WTC11 (cell line): ENCODE data around the gene MDN1. TPM values are rescaled to one million over a fixed set of nuclear protein-coding genes. Genes with fewer than 3 reads are reported as not detected.

Experiments used
- ATAC-seq: fragments of 200-7000 bp; cut with Tn5 transposase; 2 replicates; pipeline ENCODE4 v1.10.0; 2021; ENCODE audit warnings: mild to moderate bottlenecking, moderate library complexity
- CTCF ChIA-PET: fragments of 300-600 bp; sonication (Branson Sonifier 250); formaldehyde crosslinking; loops from one replicate; lab custom pipeline; 2021; ENCODE audit warnings: antibody characterized with exemption; lab: Charles Lee
- POLR2A ChIA-PET: fragments of 350-600 bp; sonication (Branson Sonifier 250); formaldehyde crosslinking; loops from one replicate; lab custom pipeline; 2021; ENCODE audit warnings: antibody characterized with exemption; lab: Charles Lee
- DNase-seq: peaks from one replicate; pipeline ENCODE4 v3.0.0; 2021; ENCODE audit warnings: low spot score
- H3K27ac Mint-ChIP-seq: 2 replicates; pipeline ENCODE4 v1.8.0; 2021; ENCODE audit warnings: mixed read lengths
- H3K27me3 Mint-ChIP-seq: 2 replicates; pipeline ENCODE4 v1.8.0; 2021; ENCODE audit warnings: low read depth, mild to moderate bottlenecking, moderate library complexity, mixed read lengths
- H3K36me3 Mint-ChIP-seq: 2 replicates; pipeline ENCODE4 v1.8.0; 2021; ENCODE audit warnings: mixed read lengths
- H3K4me1 Mint-ChIP-seq: 2 replicates; pipeline ENCODE4 v1.8.0; 2022; ENCODE audit warnings: mixed read lengths
- H3K4me3 Mint-ChIP-seq: 2 replicates; pipeline ENCODE4 v1.8.0; 2021; ENCODE audit warnings: mild to moderate bottlenecking, moderate library complexity, mixed read lengths
- H3K9me3 Mint-ChIP-seq: 2 replicates; pipeline ENCODE4 v1.8.0; 2021; ENCODE audit warnings: mixed read lengths
- AR ChIP-seq: fragments of 250-450 bp; sonication (Bioruptor Pico); IDR thresholded peaks from 2 replicates; pipeline ENCODE4 v1.9.0; 2021; ENCODE audit warnings: mild to moderate bottlenecking
- CREB1 ChIP-seq: sonication (generic); formaldehyde crosslinking; IDR thresholded peaks from 2 replicates; pipeline ENCODE4 v1.8.0; 2023; ENCODE audit warnings: mild to moderate bottlenecking, missing genetic modification reagents
- FOXJ3 ChIP-seq: sonication (generic); formaldehyde crosslinking; IDR thresholded peaks from 2 replicates; pipeline ENCODE4 v1.9.0; 2021; ENCODE audit warnings: missing genetic modification reagents, mild to moderate bottlenecking, borderline replicate concordance
- FOXK1 ChIP-seq: sonication (generic); formaldehyde crosslinking; IDR thresholded peaks from 2 replicates; pipeline ENCODE4 v1.8.0; 2022; ENCODE audit warnings: mild to moderate bottlenecking, moderate library complexity, missing genetic modification reagents
- FOXP1 ChIP-seq: sonication (generic); formaldehyde crosslinking; IDR thresholded peaks from 2 replicates; pipeline ENCODE4 v1.8.0; 2022; ENCODE audit warnings: missing genetic modification reagents, mild to moderate bottlenecking, moderate library complexity, borderline replicate concordance
- KAT7 ChIP-seq: sonication (generic); formaldehyde crosslinking; IDR thresholded peaks from 2 replicates; pipeline ENCODE4 v1.8.1; 2023; ENCODE audit warnings: missing genetic modification reagents, mild to moderate bottlenecking, borderline replicate concordance
- MAX ChIP-seq: sonication (generic); formaldehyde crosslinking; IDR thresholded peaks from 2 replicates; pipeline ENCODE4 v1.8.0; 2022; ENCODE audit warnings: mild to moderate bottlenecking, missing genetic modification reagents
- RORB ChIP-seq: fragments of 250-450 bp; sonication (Bioruptor Pico); IDR thresholded peaks from 2 replicates; pipeline ENCODE4 v1.9.0; 2021; ENCODE audit warnings: mild to moderate bottlenecking
- SMAD4 ChIP-seq: sonication (generic); formaldehyde crosslinking; IDR thresholded peaks from 2 replicates; pipeline ENCODE4 v1.8.0; 2022; ENCODE audit warnings: mild to moderate bottlenecking, missing genetic modification reagents
- TEAD4 ChIP-seq: sonication (generic); formaldehyde crosslinking; IDR thresholded peaks from 2 replicates; pipeline ENCODE4 v1.8.0; 2022; ENCODE audit warnings: mild to moderate bottlenecking, missing genetic modification reagents
- ZNF232 ChIP-seq: sonication (generic); formaldehyde crosslinking; IDR thresholded peaks from 2 replicates; pipeline ENCODE4 v1.8.0; 2022; ENCODE audit warnings: mild to moderate bottlenecking, missing genetic modification reagents
- ZNF281 ChIP-seq: sonication (generic); formaldehyde crosslinking; IDR thresholded peaks from 2 replicates; pipeline ENCODE4 v1.8.0; 2023; ENCODE audit warnings: mild to moderate bottlenecking, missing genetic modification reagents
- ZNF317 ChIP-seq: sonication (generic); formaldehyde crosslinking; IDR thresholded peaks from 2 replicates; pipeline ENCODE4 v1.8.1; 2023; ENCODE audit warnings: low read depth, mild to moderate bottlenecking, moderate library complexity, missing genetic modification reagents, borderline replicate concordance
- ZSCAN18 ChIP-seq: fragments of 250-450 bp; sonication (Bioruptor Pico); IDR thresholded peaks from 2 replicates; pipeline ENCODE4 v2.1.2; 2022; ENCODE audit warnings: mild to moderate bottlenecking, moderate library complexity
- total RNA-seq: library from RNA; stranded (reverse); gene quantifications from 3 replicates; pipeline ENCODE4 v1.2.3, GENCODE V29; 2021
- TF ChIP-seq, protein P1 (sequence below): sonication (generic); formaldehyde crosslinking; IDR thresholded peaks from 2 replicates; pipeline ENCODE4 v1.8.1; 2023; ENCODE audit warnings: mild to moderate bottlenecking, moderate library complexity, missing genetic modification reagents
- TF ChIP-seq, protein P2 (sequence below): sonication (generic); formaldehyde crosslinking; IDR thresholded peaks from 2 replicates; pipeline ENCODE4 v1.8.1; 2022; ENCODE audit warnings: low read depth, missing genetic modification reagents, borderline replicate concordance
- TF ChIP-seq, protein P3 (sequence below): sonication (generic); formaldehyde crosslinking; IDR thresholded peaks from 2 replicates; pipeline ENCODE4 v1.8.0; 2023; ENCODE audit warnings: missing genetic modification reagents

Gene MDN1
- total RNA-seq, 1 experiment from 2014 or later: 195 TPM

- H3K9me3 Mint-ChIP-seq: no peaks in the 10 kb centered on the region
- no peaks in the 10 kb centered on the region for H3K27me3 Mint-ChIP-seq
- no peak overlapping the region for H3K4me3 Mint-ChIP-seq
- DNase-seq: no peak
- ChIA-PET POLR2A (no interaction called here), CTCF (no interaction called here)
- H3K4me1 Mint-ChIP-seq: no peaks in the 10 kb centered on the region
- TF ChIP-seq FOXK1 (no peak), ZNF232 (CRISPR knock-in tag) (no peak), CREB1 (CRISPR knock-in tag) (no peak), SMAD4 (CRISPR knock-in tag) (no peak), AR (CRISPR knock-in tag) (no peak), ZSCAN18 (CRISPR knock-in tag) (no peak), ZNF317 (CRISPR knock-in tag) (no peak), MAX (no peak), FOXJ3 (CRISPR knock-in tag) (no peak), FOXP1 (CRISPR knock-in tag) (no peak), ZNF281 (CRISPR knock-in tag) (no peak), TEAD4 (CRISPR knock-in tag) (no peak), RORB (CRISPR knock-in tag) (no peak), KAT7 (CRISPR knock-in tag) (no peak)
- TF ChIP-seq, protein P1, sequence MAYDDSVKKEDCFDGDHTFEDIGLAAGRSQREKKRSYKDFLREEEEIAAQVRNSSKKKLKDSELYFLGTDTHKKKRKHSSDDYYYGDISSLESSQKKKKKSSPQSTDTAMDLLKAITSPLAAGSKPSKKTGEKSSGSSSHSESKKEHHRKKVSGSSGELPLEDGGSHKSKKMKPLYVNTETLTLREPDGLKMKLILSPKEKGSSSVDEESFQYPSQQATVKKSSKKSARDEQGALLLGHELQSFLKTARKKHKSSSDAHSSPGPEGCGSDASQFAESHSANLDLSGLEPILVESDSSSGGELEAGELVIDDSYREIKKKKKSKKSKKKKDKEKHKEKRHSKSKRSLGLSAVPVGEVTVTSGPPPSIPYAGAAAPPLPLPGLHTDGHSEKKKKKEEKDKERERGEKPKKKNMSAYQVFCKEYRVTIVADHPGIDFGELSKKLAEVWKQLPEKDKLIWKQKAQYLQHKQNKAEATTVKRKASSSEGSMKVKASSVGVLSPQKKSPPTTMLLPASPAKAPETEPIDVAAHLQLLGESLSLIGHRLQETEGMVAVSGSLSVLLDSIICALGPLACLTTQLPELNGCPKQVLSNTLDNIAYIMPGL (CRISPR knock-in tag): no peak
- TF ChIP-seq, protein P2, sequence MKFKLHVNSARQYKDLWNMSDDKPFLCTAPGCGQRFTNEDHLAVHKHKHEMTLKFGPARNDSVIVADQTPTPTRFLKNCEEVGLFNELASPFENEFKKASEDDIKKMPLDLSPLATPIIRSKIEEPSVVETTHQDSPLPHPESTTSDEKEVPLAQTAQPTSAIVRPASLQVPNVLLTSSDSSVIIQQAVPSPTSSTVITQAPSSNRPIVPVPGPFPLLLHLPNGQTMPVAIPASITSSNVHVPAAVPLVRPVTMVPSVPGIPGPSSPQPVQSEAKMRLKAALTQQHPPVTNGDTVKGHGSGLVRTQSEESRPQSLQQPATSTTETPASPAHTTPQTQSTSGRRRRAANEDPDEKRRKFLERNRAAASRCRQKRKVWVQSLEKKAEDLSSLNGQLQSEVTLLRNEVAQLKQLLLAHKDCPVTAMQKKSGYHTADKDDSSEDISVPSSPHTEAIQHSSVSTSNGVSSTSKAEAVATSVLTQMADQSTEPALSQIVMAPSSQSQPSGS (CRISPR knock-in tag): no peak
- TF ChIP-seq, protein P3, sequence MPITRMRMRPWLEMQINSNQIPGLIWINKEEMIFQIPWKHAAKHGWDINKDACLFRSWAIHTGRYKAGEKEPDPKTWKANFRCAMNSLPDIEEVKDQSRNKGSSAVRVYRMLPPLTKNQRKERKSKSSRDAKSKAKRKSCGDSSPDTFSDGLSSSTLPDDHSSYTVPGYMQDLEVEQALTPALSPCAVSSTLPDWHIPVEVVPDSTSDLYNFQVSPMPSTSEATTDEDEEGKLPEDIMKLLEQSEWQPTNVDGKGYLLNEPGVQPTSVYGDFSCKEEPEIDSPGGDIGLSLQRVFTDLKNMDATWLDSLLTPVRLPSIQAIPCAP (CRISPR knock-in tag): no peak
- H3K36me3 Mint-ChIP-seq: peaks cover 75% of the 10 kb centered on the region
- ATAC-seq: no peak
- no peak overlapping the region for H3K27ac Mint-ChIP-seq
Measured at GRCh38 chr6:89859744-89860143, 40.1 kb upstream of the MDN1 start.
